K562 (cell line): ENCODE results near the gene ANKMY2. TPM values are rescaled to one million over a fixed set of nuclear protein-coding genes. Genes with fewer than 3 reads are reported as not detected.

Experiments
- AFF1 ChIP-seq, 2 experiments: fragments of 450-650 bp; IDR thresholded peaks; 2 replicates each; pipeline ENCODE4 v1.6.1; 2018; ENCODE audit warnings: mild to moderate bottlenecking in 2 of 2, low read depth in 1 of 2; ENCODE audit not compliant: partially characterized antibody in 2 of 2
- BRF1 ChIP-seq: IDR thresholded peaks from 3 replicates; pipeline ENCODE4 v1.6.1; 2011; ENCODE audit warnings: borderline replicate concordance, mild to moderate bottlenecking; ENCODE audit not compliant: insufficient read length; ENCODE audit errors: extremely low read depth
- CBX2 ChIP-seq: fragments of 200-600 bp; sonication (generic); IDR thresholded peaks from one replicate; pipeline ENCODE4 v1.6.1; 2012; ENCODE audit warnings: mild to moderate bottlenecking, low read length, inconsistent platforms; ENCODE audit not compliant: insufficient read depth, poor library complexity, severe bottlenecking
- CHCHD3 ChIP-seq: fragments of 250-450 bp; sonication (Bioruptor Pico); IDR thresholded peaks from 2 replicates; pipeline ENCODE4 v2.1.2; 2022; ENCODE audit warnings: mild to moderate bottlenecking
- DACH1 ChIP-seq: fragments of 450-650 bp; IDR thresholded peaks from 2 replicates; pipeline ENCODE4 v1.6.1; 2018; ENCODE audit not compliant: partially characterized antibody
- FOXM1 ChIP-seq, 2 experiments: fragments of 450-650 bp in 1 of 2; sonication (generic) in 1 of 2; formaldehyde crosslinking in 1 of 2; IDR thresholded peaks; 2 replicates each; pipeline versions ENCODE4 v1.6.1 to v1.9.0; 2017 to 2022; ENCODE audit warnings: low read depth in 2 of 2, mild to moderate bottlenecking in 2 of 2, missing genetic modification reagents in 1 of 2, moderate library complexity in 1 of 2
- JUN ChIP-seq, 2 experiments: sonication (generic) in 1 of 2; formaldehyde crosslinking in 1 of 2; IDR thresholded peaks; 2 replicates each; pipeline versions ENCODE4 v1.6.1 to v1.8.0; 2012 to 2022; ENCODE audit warnings: borderline replicate concordance in 2 of 2, mild to moderate bottlenecking in 2 of 2, improper control_type of control experiment in 1 of 2, low read depth in 1 of 2, low read length in 1 of 2, missing genetic modification reagents in 1 of 2
- MCM3 ChIP-seq: fragments of 450-650 bp; IDR thresholded peaks from 2 replicates; pipeline ENCODE4 v1.6.1; 2016
- MCM5 ChIP-seq: fragments of 450-650 bp; IDR thresholded peaks from 2 replicates; pipeline ENCODE4 v1.6.1; 2016; ENCODE audit warnings: low read depth
- PHF8 ChIP-seq: fragments of 200-600 bp; sonication (generic); IDR thresholded peaks from 2 replicates; pipeline ENCODE4 v1.6.1; 2012; ENCODE audit warnings: mixed run types, mild to moderate bottlenecking, inconsistent platforms, low read length, moderate library complexity, borderline replicate concordance
- SMARCA5 ChIP-seq: fragments of 450-650 bp; IDR thresholded peaks from 2 replicates; pipeline ENCODE4 v1.6.1; 2016
- SNRNP70 ChIP-seq: fragments of 200-400 bp; formaldehyde crosslinking; optimal IDR thresholded peaks from 2 replicates; pipeline ENCODE3; 2017; ENCODE audit warnings: low read depth, low read length
- TGIF2 ChIP-seq: sonication (generic); formaldehyde crosslinking; IDR thresholded peaks from 2 replicates; pipeline ENCODE4 v1.8.1; 2022; ENCODE audit warnings: mild to moderate bottlenecking, missing genetic modification reagents, moderate library complexity
- XRCC4 ChIP-seq: IDR thresholded peaks from one replicate; pipeline ENCODE4 v1.6.1; 2011; ENCODE audit not compliant: insufficient read depth, insufficient read length; ENCODE audit errors: extremely low read depth
- ZSCAN32 ChIP-seq: fragments of 450-650 bp; formaldehyde crosslinking; IDR thresholded peaks from 2 replicates; pipeline ENCODE4 v1.4.0; 2020; ENCODE audit warnings: mild to moderate bottlenecking, moderate library complexity
- polyA plus RNA-seq, 8 experiments: library from polyadenylated mRNA; depleted of rRNA in 4 of 8; stranded (reverse) in 5 of 8; unstranded in 3 of 8; fragments of >200 nt; fragmentation: Nextera tagmentation in 2 of 8; fragmentation: Illumina TruSeq in 1 of 8; extraction: Ambion mirVana in 2 of 8; extraction: Trizol in 1 of 8; gene quantifications; 2 replicates each; pipeline versions ENCODE4 v1.2.1 to v1.2.3, GENCODE V29; 2011 to 2014; ENCODE audit warnings: inconsistent platforms in 1 of 8, missing spikeins in 1 of 8
- total RNA-seq, 7 experiments: library from RNA; depleted of rRNA in 6 of 7; stranded (reverse); fragments of >200 nt in 6 of 7; fragmentation: Illumina TruSeq in 2 of 7; extraction: Trizol in 2 of 7; gene quantifications; 2 replicates each; pipeline versions ENCODE4 v1.2.1 to v1.2.3, GENCODE V29; 2011 to 2021; ENCODE audit warnings: low replicate concordance in 1 of 7
- TF ChIP-seq, protein P1 (sequence below): fragments of 450-650 bp; formaldehyde crosslinking; IDR thresholded peaks from 2 replicates; pipeline ENCODE4 v1.4.0; 2020; ENCODE audit warnings: mild to moderate bottlenecking, moderate library complexity
- TF ChIP-seq, protein P2 (sequence below): fragments of 250-450 bp; sonication (Bioruptor Pico); IDR thresholded peaks from 2 replicates; pipeline ENCODE4 v1.8.0; 2021; ENCODE audit warnings: moderate library complexity, mild to moderate bottlenecking, inconsistent platforms
- TF ChIP-seq, protein P3 (sequence below): fragments of 250-450 bp; sonication (Bioruptor Pico); IDR thresholded peaks from 2 replicates; pipeline ENCODE4 v1.6.1; 2021; ENCODE audit warnings: mild to moderate bottlenecking

Gene ANKMY2
- total and polyA plus RNA-seq, 9 of the 15 experiments (the other 6 are each of a cell fraction or from before 2014, with no cell fraction given) = 38.9 to 71.5 (median 48.8) TPM

DNA sequence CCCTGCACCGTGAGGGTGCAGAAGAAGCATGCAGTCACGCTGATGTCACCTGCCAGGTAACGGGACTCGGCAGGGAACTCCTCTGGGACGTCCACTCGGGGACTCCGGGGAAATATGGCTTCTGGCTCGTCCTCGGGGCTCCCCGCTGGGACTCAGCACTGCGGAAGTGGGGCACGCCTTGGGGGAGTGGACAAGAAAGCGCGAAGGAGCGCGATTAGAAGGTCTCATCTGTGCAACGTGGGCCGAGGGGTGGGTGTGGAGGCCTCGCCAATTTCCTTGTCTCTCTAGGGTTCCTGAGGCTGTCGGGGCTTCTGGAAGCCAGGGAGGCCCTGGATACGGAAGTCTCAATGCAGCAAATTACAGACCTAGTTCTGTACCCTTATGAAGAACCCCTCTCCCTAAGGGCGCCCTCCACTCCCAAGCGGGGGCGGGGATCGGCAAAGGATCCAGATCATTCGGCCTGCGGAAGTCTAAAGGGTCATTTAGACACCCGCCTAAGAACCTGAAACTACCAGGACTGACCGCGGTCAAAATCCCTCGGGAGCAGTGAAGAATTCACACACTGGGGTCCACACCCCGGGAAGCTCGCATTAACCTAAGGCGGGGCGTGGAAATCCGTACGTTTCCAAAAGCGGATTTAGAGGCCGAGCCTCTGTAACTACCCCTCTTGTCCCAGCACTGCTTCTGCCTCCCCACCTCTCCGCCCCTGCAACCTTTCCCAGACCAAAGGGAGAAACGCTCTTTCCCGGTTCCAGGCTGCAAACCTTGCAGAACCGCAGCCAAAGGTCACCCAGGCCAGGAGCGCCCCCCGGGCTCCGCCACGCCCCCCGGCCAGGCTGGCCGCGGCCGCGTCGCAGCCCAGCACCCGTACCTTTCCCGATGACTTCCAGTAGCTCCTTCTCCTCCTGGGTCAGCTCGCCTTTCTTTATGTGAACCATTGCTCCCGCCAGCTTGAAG is 640 bp downstream of the ANKMY2 start (continued):
- TF ChIP-seq, protein P1, sequence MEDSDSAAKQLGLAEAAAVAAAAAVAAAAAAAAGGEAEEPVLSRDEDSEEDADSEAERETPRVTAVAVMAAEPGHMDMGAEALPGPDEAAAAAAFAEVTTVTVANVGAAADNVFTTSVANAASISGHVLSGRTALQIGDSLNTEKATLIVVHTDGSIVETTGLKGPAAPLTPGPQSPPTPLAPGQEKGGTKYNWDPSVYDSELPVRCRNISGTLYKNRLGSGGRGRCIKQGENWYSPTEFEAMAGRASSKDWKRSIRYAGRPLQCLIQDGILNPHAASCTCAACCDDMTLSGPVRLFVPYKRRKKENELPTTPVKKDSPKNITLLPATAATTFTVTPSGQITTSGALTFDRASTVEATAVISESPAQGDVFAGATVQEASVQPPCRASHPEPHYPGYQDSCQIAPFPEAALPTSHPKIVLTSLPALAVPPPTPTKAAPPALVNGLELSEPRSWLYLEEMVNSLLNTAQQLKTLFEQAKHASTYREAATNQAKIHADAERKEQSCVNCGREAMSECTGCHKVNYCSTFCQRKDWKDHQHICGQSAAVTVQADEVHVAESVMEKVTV = no peak
- TF ChIP-seq DACH1 (no peak), PHF8 (peak; percentile 38; the same call in 1 of the 2 replicates), ZSCAN32 (no peak), AFF1 (IDR thresholded peaks at IDR 0.05; ENCODE audit: low read depth in 1 of 2, partially characterized antibody in 2 of 2) (peak in 1 of 2 experiments; percentile 63), CHCHD3 (no peak), SMARCA5 (no peak), MCM3 (no peak), TGIF2 (CRISPR knock-in tag) (no peak), XRCC4 (no peak), BRF1 (no peak), MCM5 (no peak), JUN (IDR thresholded peaks at IDR 0.05; ENCODE audit: borderline replicate concordance, low read depth, low read length) (peak; percentile 41; the same call in 1 of the 2 replicates), JUN (CRISPR knock-in tag; IDR thresholded peaks at IDR 0.05; ENCODE audit: borderline replicate concordance) (0 out of 2 replicates have a peak, but pooled peaks have one; percentile 67), FOXM1 (IDR thresholded peaks at IDR 0.05; ENCODE audit: low read depth) (no peak), FOXM1 (CRISPR knock-in tag; IDR thresholded peaks at IDR 0.05; ENCODE audit: low read depth) (no peak), SNRNP70 (no peak), CBX2 (no peak)
- TF ChIP-seq, protein P2, sequence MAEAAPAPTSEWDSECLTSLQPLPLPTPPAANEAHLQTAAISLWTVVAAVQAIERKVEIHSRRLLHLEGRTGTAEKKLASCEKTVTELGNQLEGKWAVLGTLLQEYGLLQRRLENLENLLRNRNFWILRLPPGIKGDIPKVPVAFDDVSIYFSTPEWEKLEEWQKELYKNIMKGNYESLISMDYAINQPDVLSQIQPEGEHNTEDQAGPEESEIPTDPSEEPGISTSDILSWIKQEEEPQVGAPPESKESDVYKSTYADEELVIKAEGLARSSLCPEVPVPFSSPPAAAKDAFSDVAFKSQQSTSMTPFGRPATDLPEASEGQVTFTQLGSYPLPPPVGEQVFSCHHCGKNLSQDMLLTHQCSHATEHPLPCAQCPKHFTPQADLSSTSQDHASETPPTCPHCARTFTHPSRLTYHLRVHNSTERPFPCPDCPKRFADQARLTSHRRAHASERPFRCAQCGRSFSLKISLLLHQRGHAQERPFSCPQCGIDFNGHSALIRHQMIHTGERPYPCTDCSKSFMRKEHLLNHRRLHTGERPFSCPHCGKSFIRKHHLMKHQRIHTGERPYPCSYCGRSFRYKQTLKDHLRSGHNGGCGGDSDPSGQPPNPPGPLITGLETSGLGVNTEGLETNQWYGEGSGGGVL (CRISPR knock-in tag) = no peak
- TF ChIP-seq, protein P3, sequence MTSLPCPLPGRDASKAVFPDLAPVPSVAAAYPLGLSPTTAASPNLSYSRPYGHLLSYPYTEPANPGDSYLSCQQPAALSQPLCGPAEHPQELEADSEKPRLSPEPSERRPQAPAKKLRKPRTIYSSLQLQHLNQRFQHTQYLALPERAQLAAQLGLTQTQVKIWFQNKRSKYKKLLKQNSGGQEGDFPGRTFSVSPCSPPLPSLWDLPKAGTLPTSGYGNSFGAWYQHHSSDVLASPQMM (CRISPR knock-in tag) = no peak
